ENCODE data around the gene ANGPTL4. TPM values are rescaled to one million over a fixed set of nuclear protein-coding genes. Genes with fewer than 3 reads are reported as not detected.

Gene ANGPTL4
- total and polyA plus RNA-seq, 2 of the 13 experiments (the other 11 are each of a cell fraction or from before 2014, with no cell fraction given): 0.80 to 21.7 TPM

- TF ChIP-seq ZNF10 (CRISPR knock-in tag; IDR thresholded peaks at IDR 0.05; ENCODE audit: borderline replicate concordance, low read depth) (no peak), NCOA1 (CRISPR knock-in tag; IDR thresholded peaks at IDR 0.05) (no peak), SNAPC2 (CRISPR knock-in tag; IDR thresholded peaks at IDR 0.05) (no peak), ZNF569 (CRISPR knock-in tag; IDR thresholded peaks at IDR 0.05; ENCODE audit: borderline replicate concordance) (no peak), ZNF788 (CRISPR knock-in tag; IDR thresholded peaks at IDR 0.05; ENCODE audit: borderline replicate concordance) (no peak; the same call in 1 of the 2 replicates), HNRNPUL1 (IDR thresholded peaks at IDR 0.05; ENCODE audit: low read depth, low read length) (no peak), KDM3A (CRISPR knock-in tag; IDR thresholded peaks at IDR 0.05; ENCODE audit: low read depth) (no peak), ZNF577 (CRISPR knock-in tag; IDR thresholded peaks at IDR 0.05; ENCODE audit: borderline replicate concordance, low read depth) (no peak), DNMT3B (CRISPR knock-in tag; conservative IDR thresholded peaks at IDR 0.05) (no peak), ZBTB25 (CRISPR knock-in tag; IDR thresholded peaks at IDR 0.05) (no peak), SYNCRIP (IDR thresholded peaks at IDR 0.05; ENCODE audit: insufficient read depth, low read depth, low read length) (no peak), YY1 (IDR thresholded peaks at IDR 0.05; ENCODE audit: insufficient read depth, insufficient replicate concordance, low read depth, low read length) (no peak), ZNF782 (CRISPR knock-in tag; IDR thresholded peaks at IDR 0.05; ENCODE audit: borderline replicate concordance) (no peak), PPARG (CRISPR knock-in tag; conservative IDR thresholded peaks at IDR 0.05) (no peak), BCL6 (CRISPR knock-in tag; IDR thresholded peaks at IDR 0.05) (no peak), RORA (CRISPR knock-in tag; IDR thresholded peaks at IDR 0.05) (no peak), TEAD2 (CRISPR knock-in tag; IDR thresholded peaks at IDR 0.05) (no peak), ZNF552 (CRISPR knock-in tag; IDR thresholded peaks at IDR 0.05; ENCODE audit: borderline replicate concordance) (no peak), IRF2 (CRISPR knock-in tag; IDR thresholded peaks at IDR 0.05) (no peak), AFF4 (CRISPR knock-in tag; IDR thresholded peaks at IDR 0.05) (no peak)
- TF ChIP-seq, protein P1, sequence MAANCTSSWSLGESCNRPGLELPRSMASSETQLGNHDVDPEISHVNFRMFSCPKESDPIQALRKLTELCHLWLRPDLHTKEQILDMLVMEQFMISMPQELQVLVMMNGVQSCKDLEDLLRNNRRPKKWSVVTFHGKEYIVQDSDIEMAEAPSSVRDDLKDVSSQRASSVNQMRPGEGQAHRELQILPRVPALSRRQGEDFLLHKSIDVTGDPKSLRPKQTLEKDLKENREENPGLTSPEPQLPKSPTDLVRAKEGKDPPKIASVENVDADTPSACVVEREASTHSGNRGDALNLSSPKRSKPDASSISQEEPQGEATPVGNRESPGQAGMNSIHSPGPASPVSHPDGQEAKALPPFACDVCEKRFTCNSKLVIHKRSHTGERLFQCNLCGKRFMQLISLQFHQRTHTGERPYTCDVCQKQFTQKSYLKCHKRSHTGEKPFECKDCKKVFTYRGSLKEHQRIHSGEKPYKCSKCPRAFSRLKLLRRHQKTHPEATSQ (CRISPR knock-in tag; IDR thresholded peaks at IDR 0.05; ENCODE audit: borderline replicate concordance): no peak
Observed at GRCh38 chr19:8361921-8362793, 1.8 kb upstream of the ANGPTL4 start (continued).
